NCI-H1105 treated with DMSO at 0.1 percent for 48 hours (cell line): Measurements from ENCODE around the gene STXBP6.

Source experiments
- DNase-seq: peaks from one replicate; lab custom pipeline; 2025; lab: John Stamatoyannopoulos, UW

The STXBP6 gene

GRCh38 chr14:24887623-24888304, 162.2 kb downstream of the STXBP6 start:
- no peak for DNase-seq

DNA sequence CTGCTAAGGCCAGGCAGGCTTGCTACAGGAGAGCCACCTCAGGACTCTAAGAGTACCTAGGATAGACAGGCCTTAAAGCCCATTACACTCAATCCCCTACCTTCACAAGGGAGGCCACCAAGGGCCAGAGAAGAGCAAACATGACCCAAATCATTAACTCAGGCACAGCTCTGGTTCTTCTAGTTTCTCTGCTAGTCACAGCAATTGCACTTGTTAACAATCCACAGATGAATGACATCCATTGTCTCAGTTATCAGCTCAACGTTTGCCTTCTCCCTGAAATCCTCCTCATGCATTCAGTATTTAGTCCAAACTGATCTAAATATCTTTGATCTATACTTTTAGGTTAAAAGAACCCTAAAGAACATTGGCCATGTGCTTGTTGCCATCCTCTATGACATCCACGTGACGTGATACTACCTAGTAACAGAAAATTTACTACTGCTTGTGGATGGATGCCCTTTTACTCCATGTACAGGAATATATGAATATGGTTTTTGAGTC, 164.5 kb downstream of the STXBP6 start:
- no peak for DNase-seq

- DNase-seq = no peak
Observed at GRCh38 chr14:24883576-24883975, 166.4 kb downstream of the STXBP6 start.

GRCh38 chr14:24881116-24881893, 168.6 kb downstream of the STXBP6 start:
- no peak for DNase-seq

GRCh38 chr14:24880689-24881088, 169.3 kb downstream of the STXBP6 start:
- DNase-seq = no peak

GRCh38 chr14:24879661-24880386, 170.1 kb downstream of the STXBP6 start:
- DNase-seq = no peak

DNA sequence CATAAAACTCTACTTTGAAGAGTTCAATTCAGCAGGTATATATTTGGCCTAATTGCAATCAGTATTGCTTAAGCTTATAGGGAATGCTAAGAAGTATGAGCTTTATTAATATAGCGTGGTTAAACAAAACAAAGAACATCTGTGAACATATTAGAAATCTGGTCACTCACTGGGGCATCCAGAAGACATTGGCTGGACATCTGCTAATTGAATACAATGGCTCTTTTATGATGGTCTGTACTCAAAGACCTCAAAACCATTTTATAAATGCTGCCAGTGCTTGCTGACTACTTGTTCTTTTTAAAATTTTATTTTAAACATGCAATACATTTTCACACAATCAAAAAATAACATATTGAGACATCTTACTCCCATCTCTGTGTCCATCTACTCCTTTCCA, 173.0 kb downstream of the STXBP6 start:
- no peak for DNase-seq

DNA sequence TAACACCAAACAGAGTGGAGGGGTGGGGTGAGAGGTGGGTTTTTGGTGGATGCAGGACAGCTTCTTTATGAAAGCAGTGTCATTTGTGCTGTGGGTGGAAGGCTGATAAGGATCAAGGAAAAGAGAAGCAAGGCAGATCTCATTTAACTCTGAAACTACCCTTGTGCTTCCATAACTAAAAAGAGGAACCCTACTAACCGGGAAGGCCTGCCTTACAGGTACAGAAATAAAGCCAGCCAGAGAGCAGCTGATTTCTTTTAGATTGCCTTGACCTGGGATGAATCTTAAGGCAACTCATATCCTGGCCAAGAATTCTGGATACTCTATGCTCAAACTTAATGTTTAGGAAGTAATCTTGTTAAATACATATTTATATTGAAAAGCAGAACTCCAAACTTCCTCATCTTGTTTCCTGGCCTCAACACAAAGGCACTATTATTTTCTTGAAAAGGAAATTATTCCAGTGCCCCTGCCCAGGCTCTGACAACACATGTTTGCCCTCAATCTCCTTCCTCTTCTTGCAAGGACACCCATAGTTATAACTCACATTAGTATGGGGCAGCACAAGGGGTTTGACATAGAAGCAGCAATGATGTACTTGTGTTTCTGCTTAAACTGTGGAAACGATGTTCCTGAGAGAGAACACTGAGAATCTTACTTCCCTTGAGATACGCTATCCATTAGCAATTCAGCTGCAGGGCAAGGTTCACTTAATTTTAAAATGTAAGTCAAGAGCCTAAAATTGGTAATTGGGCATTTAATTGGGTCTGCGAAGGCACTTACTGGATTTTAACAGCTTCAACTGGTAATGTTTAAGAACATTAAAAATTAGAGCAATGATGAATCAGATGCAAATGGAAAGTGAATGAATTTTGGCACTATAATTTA, 173.7 kb downstream of the STXBP6 start:
- DNase-seq = peak; percentile 18

DNA sequence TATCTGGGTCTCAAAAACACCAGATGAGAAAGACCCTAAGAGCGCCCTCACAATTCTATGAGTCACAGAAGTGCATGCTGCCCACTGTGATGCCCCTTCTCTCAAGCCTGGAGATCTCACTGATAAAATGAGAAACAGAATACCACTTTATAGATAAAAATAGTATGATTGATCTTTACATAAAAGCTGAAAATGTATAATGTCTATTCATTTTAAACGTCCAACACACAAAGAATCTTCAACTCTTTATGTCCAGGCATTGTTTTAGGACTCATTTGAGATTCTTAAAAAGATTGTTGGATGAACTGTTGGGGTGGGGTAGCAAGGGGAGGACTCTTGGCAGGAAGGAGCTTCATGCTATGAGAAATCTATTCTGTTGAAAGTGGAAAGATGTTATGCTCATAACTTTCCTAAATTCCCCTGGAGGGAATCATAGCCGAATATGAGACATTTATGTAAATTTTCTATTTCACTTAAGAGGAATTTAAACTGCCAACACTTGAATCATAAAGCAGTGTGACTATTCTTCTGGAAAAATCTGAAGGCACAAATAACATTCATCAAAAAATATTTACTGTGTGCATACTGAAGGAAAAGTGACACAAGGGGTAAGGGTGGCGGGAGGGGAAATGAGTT, 174.6 kb downstream of the STXBP6 start:
- no peak for DNase-seq

DNA sequence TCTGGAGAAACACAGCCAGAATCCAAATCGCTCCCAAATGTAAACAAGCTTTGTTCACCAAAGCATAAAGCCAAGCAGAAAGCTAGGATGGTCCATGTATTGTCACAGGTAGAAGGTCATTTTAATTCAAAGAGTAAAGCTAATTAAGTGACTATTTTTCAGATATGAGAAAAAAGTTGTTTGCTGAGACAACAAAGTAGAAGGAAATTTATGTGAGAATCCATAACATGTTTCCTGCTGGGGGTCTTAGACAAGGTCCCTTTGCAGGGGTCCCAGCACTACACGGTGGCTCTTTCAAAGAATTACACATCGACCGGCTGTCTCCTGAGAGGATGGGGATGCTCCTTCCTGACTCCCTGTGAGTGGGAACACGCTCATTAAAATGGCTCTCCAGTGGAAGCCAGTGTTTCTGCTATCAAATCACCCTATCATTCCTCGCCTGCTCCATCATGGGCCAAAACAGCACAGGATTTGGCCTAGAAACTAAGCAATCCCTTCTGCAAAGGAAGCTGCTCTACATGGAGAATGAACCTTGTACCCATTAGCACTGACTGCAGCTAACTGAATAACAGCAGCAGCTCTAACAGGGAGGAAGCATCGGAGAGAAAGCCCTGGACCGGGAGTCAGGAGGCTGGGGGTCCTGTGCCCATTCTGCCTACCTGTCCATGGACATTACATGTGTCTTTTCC, 175.3 kb downstream of the STXBP6 start:
- DNase-seq = no peak

DNA sequence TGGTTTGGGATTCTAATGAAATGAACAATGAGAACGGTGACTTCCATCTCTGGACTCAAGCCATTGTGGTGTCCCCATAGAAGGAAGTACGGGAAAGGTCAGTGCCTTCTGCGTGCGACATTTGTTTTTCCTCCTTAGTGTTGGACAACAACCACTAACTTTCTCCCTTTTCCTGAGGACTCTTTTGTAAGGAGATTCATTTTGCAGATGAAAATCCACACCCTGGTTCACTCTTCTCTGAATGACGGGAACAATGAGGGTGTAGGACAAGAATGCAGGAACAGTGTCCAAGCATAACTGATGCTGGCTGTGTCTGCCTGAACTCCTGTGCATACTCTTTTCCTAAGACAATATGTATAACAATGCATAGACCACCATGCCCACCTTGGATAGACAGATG, 176.4 kb downstream of the STXBP6 start:
- DNase-seq = no peak

GRCh38 chr14:24870949-24871701, 178.8 kb downstream of the STXBP6 start:
- no peak for DNase-seq

- DNase-seq = no peak
Observed at GRCh38 chr14:24868389-24868788, 181.6 kb downstream of the STXBP6 start.

DNA sequence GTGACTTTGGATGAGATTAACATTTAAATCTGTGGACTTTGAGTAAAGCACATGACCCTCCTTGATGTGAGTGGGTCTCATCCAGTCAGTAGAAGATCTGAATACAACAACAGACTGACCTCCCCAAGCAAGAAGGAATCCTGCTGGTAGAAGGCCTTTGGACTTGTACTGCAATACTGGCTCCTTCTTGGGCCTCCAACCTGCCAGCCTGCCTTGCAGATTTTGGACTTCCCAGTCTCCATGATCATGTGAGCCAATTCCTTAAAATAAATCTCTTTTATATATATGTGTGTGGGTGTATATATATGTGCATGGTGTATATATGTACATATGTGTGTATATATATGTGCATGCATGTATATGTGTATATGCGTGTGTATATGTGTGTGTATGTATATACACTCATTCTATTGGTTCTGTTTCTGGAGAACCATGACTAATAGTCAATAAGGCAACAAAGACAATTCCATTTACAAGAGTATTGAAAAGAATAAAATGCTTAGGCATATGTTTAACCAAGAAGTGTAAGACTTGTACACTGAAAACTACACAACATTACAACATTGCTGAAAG, 183.8 kb downstream of the STXBP6 start:
- no peak for DNase-seq

DNA sequence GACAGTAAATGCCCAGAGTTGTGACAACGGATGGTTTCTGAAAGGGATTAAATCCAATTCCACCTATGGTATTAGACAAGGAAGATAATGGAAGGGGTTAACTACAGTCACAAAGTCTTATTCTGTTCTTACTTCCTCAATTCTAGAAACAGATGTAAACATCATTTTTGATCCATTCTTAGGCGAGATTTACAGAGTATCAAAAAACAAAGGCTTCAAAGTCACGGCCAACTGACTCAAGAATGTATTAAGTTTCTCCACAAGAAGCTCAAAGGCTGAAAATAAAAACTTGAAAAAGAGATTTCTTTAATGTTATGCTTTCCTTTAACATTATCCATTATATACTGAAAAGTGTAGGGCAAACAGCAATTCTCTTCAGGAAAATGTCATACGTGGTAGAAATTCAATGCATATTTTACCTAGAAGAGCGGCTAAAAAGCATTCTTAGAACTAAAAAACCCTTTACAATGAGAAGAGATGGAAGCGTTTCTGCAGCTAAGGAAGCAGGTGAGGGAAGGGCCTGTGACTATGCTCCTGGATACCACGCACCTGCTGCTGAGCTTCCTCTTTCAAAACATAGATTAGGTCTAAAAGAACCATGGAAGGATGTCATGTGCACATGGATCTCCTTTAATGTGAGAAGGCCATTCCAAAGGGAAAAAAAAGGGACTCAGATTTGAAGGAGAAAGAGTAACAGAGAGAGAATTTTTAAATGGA, 185.8 kb downstream of the STXBP6 start:
- DNase-seq = no peak

DNA sequence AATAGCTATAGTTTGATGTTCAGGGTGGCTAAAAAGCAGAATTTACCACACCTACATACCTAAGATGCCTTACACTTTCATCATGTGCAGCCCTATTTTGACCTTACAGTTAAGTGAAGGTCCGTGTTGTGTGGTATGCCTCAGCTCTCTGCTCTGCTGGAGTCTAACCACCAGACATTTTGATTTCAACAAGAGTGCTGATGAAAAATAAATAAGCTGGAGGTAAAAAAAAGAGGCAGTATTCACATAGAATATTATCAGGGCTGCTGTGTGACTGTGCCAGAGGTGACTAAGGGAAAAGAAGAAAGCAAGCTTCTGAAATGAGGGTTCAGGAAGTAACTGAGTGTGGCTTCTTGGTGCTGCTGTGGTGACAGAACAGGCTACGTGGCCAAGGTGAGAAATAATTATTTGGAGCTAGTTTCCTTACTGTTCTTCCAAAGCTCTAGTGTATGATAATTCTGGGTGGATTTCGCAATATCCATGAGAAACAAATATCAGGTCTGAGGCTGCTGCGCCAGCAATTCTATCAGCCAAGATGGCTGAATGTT, 188.8 kb downstream of the STXBP6 start:
- DNase-seq = no peak

- DNase-seq = no peak
Observed at GRCh38 chr14:24859559-24859958, 190.4 kb downstream of the STXBP6 start.

DNA sequence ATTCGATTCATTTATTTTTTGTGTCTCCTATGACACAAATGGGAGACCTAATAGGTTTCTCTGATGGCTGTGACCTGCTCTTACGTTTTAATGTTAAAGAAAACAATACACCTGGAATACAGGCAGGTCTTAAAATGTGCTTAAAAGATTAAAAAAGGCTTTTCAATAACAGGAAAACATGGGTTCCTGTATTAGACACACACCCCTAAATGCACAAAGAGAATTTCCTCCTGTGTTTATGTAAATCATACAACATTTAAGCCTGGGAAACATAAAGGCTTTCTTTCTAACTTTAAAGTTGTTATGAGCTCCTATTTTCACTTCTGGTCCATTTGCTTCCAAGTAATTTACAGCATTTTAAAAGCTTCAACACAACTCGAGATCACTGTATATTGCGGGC, 191.3 kb downstream of the STXBP6 start:
- DNase-seq = no peak

GRCh38 chr14:24858052-24858451, 191.9 kb downstream of the STXBP6 start:
- no peak for DNase-seq
